Measurements from ENCODE around the gene TAF3.

GRCh38 chr10:7969623-7970022, 151.3 kb downstream of the TAF3 start:
- TF ChIP-seq, protein P1, sequence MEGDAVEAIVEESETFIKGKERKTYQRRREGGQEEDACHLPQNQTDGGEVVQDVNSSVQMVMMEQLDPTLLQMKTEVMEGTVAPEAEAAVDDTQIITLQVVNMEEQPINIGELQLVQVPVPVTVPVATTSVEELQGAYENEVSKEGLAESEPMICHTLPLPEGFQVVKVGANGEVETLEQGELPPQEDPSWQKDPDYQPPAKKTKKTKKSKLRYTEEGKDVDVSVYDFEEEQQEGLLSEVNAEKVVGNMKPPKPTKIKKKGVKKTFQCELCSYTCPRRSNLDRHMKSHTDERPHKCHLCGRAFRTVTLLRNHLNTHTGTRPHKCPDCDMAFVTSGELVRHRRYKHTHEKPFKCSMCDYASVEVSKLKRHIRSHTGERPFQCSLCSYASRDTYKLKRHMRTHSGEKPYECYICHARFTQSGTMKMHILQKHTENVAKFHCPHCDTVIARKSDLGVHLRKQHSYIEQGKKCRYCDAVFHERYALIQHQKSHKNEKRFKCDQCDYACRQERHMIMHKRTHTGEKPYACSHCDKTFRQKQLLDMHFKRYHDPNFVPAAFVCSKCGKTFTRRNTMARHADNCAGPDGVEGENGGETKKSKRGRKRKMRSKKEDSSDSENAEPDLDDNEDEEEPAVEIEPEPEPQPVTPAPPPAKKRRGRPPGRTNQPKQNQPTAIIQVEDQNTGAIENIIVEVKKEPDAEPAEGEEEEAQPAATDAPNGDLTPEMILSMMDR (IDR thresholded peaks at IDR 0.05), result no peak
- TF ChIP-seq POLR2A (IDR thresholded peaks at IDR 0.05), result no peak
